Astrocyte (in vitro differentiated cells and primary cell): ENCODE measurements around the gene RHBDL1. TPM values are rescaled to one million over a fixed set of nuclear protein-coding genes. Genes with fewer than 3 reads are reported as not detected.
A peak's percentile ranks its signal among the peaks of the same experiment; 100 is the strongest.

Experiments used
- DNase-seq: peaks from one replicate; pipeline ENCODE4 v3.0.0-alpha.2; 2010; ENCODE audit warnings: low read depth
- FAIRE-seq: peaks from 2 replicates; lab custom pipeline; 2011; peaks lifted over from hg19 to GRCh38; lab: Jason Lieb, UNC
- H2AFZ ChIP-seq: 2 replicates; pipeline ENCODE4 v1.6.0; 2012; ENCODE audit warnings: low read depth, low read length, inconsistent platforms
- H3K27ac ChIP-seq: 2 replicates; pipeline ENCODE4 v1.5.1; 2011; ENCODE audit warnings: low read depth, low read length, inconsistent platforms
- H3K27me3 ChIP-seq: 2 replicates; pipeline ENCODE4 v1.6.0; 2011; ENCODE audit warnings: low read length, inconsistent platforms; ENCODE audit not compliant: insufficient read depth
- H3K36me3 ChIP-seq: 2 replicates; pipeline ENCODE4 v1.5.1; 2011; ENCODE audit warnings: low read length, inconsistent platforms; ENCODE audit not compliant: insufficient read depth
- H3K4me1 ChIP-seq: 2 replicates; pipeline ENCODE4 v1.5.1; 2011; ENCODE audit warnings: low read length, inconsistent platforms; ENCODE audit not compliant: insufficient read depth
- H3K4me2 ChIP-seq: 2 replicates; pipeline ENCODE4 v1.6.0; 2012; ENCODE audit warnings: low read length, inconsistent platforms
- H3K4me3 ChIP-seq: 2 replicates; pipeline ENCODE4 v1.5.1; 2011; ENCODE audit warnings: low read depth, mild to moderate bottlenecking, low read length, inconsistent platforms; ENCODE audit not compliant: insufficient read depth
- H3K79me2 ChIP-seq: 2 replicates; pipeline ENCODE4 v1.6.0; 2012; ENCODE audit warnings: mild to moderate bottlenecking, low read length, inconsistent platforms; ENCODE audit not compliant: insufficient read depth
- H3K9ac ChIP-seq: 2 replicates; pipeline ENCODE4 v1.6.0; 2012; ENCODE audit warnings: mild to moderate bottlenecking, low read length, inconsistent platforms
- H3K9me3 ChIP-seq: 2 replicates; pipeline ENCODE4 v1.5.1; 2012; ENCODE audit warnings: low read depth, mild to moderate bottlenecking, low read length, inconsistent platforms; ENCODE audit not compliant: insufficient read depth
- H4K20me1 ChIP-seq: 2 replicates; pipeline ENCODE4 v1.6.0; 2012; ENCODE audit warnings: low read length, inconsistent platforms; ENCODE audit not compliant: insufficient read depth
- H3K27ac Mint-ChIP-seq: one replicate; pipeline ENCODE4 v1.8.0; 2021; ENCODE audit warnings: mild to moderate bottlenecking, mixed read lengths; ENCODE audit not compliant: unreplicated experiment
- H3K27me3 Mint-ChIP-seq: one replicate; pipeline ENCODE4 v1.8.0; 2021; ENCODE audit warnings: low read depth, mixed read lengths; ENCODE audit not compliant: unreplicated experiment
- H3K36me3 Mint-ChIP-seq: one replicate; pipeline ENCODE4 v1.8.0; 2021; ENCODE audit warnings: low read depth, mixed read lengths; ENCODE audit not compliant: unreplicated experiment
- H3K4me1 Mint-ChIP-seq: one replicate; pipeline ENCODE4 v1.8.0; 2021; ENCODE audit warnings: low read depth, mixed read lengths; ENCODE audit not compliant: unreplicated experiment
- H3K4me3 Mint-ChIP-seq: one replicate; pipeline ENCODE4 v1.8.0; 2021; ENCODE audit warnings: mild to moderate bottlenecking, moderate library complexity, mixed read lengths; ENCODE audit not compliant: unreplicated experiment
- H3K9me3 Mint-ChIP-seq: one replicate; pipeline ENCODE4 v1.8.0; 2021; ENCODE audit warnings: mild to moderate bottlenecking, mixed read lengths; ENCODE audit not compliant: unreplicated experiment
- CTCF ChIP-seq: IDR thresholded peaks from 2 replicates; pipeline ENCODE4 v1.5.1; 2011; ENCODE audit warnings: low read depth, mild to moderate bottlenecking, inconsistent platforms, low read length, moderate library complexity; ENCODE audit not compliant: insufficient read depth
- EZH2 ChIP-seq: IDR thresholded peaks from 2 replicates; pipeline ENCODE4 v1.6.1; 2012; ENCODE audit warnings: mild to moderate bottlenecking, low read length, inconsistent platforms; ENCODE audit not compliant: insufficient read depth
- total RNA-seq: library from RNA; stranded (reverse); gene quantifications from 2 replicates; pipeline ENCODE4 v1.2.1, GENCODE V29; 2021

The RHBDL1 gene
- total RNA-seq, 1 donor from 2014 or later, result 4.9 TPM

- H3K4me3 ChIP-seq, result peak overlapping the region; percentile 39
- no peak overlapping the region for H2AFZ ChIP-seq
- no peak for TF ChIP-seq CTCF
- TF ChIP-seq EZH2, result no peak
- no peak for DNase-seq
- H4K20me1 ChIP-seq, result peaks cover 46% of the 10 kb centered on the region
- no peak overlapping the region for H3K9ac ChIP-seq
- FAIRE-seq, result no peak
- H3K27ac ChIP-seq, result no peak overlapping the region
- H3K4me2 ChIP-seq, result peak overlapping the region; percentile 82
- H3K4me1 Mint-ChIP-seq, result peaks cover 2% of the 10 kb centered on the region
- H3K27me3 Mint-ChIP-seq, result no peaks in the 10 kb centered on the region
- H3K36me3 ChIP-seq, result no peaks in the 10 kb centered on the region
- H3K9me3 ChIP-seq, result no peaks in the 10 kb centered on the region
- H3K4me1 ChIP-seq, result peaks cover 13% of the 10 kb centered on the region
- H3K36me3 Mint-ChIP-seq, result peaks cover 2% of the 10 kb centered on the region
- H3K27me3 ChIP-seq, result no peaks in the 10 kb centered on the region
- H3K9me3 Mint-ChIP-seq, result no peaks in the 10 kb centered on the region
- peaks cover 13% of the 10 kb centered on the region for H3K79me2 ChIP-seq
- no peak overlapping the region for H3K4me3 Mint-ChIP-seq
- H3K27ac Mint-ChIP-seq, result no peak overlapping the region
Observed at GRCh38 chr16:675884-676564, 553 bp downstream of the RHBDL1 start.

- DNase-seq (no peak), FAIRE-seq (no peak)
- H3K4me1 Mint-ChIP-seq, result peaks cover 4% of the 10 kb centered on the region
- Histone ChIP-seq H3K9me3 (no peaks in the 10 kb centered on the region), H3K79me2 (peaks cover 13% of the 10 kb centered on the region), H3K4me3 (no peak overlapping the region), H3K4me2 (no peak overlapping the region), H3K9ac (no peak overlapping the region), H4K20me1 (peaks cover 47% of the 10 kb centered on the region), H3K36me3 (no peaks in the 10 kb centered on the region), H3K27me3 (no peaks in the 10 kb centered on the region), H3K27ac (no peak overlapping the region), H2AFZ (no peak overlapping the region), H3K4me1 (peaks cover 18% of the 10 kb centered on the region)
- no peak overlapping the region for H3K27ac Mint-ChIP-seq
- H3K9me3 Mint-ChIP-seq, result no peaks in the 10 kb centered on the region
- H3K27me3 Mint-ChIP-seq, result no peaks in the 10 kb centered on the region
- H3K4me3 Mint-ChIP-seq, result no peak overlapping the region
- no peak for TF ChIP-seq CTCF
- TF ChIP-seq EZH2, result no peak
- H3K36me3 Mint-ChIP-seq, result peaks cover 4% of the 10 kb centered on the region
Observed at GRCh38 chr16:676565-676902, 1.1 kb downstream of the RHBDL1 start.

GRCh38 chr16:676913-677312 is 1.4 kb downstream of the RHBDL1 start:
- Mint-ChIP-seq H3K4me3 (no peak overlapping the region), H3K9me3 (no peaks in the 10 kb centered on the region), H3K27ac (no peak overlapping the region), H3K36me3 (peaks cover 8% of the 10 kb centered on the region), H3K4me1 (peaks cover 8% of the 10 kb centered on the region), H3K27me3 (no peaks in the 10 kb centered on the region)
- Histone ChIP-seq H3K79me2 (peaks cover 17% of the 10 kb centered on the region), H3K4me3 (no peak overlapping the region), H3K27ac (no peak overlapping the region), H4K20me1 (peaks cover 51% of the 10 kb centered on the region), H3K9me3 (no peaks in the 10 kb centered on the region), H3K4me2 (no peak overlapping the region), H2AFZ (no peak overlapping the region), H3K4me1 (peaks cover 22% of the 10 kb centered on the region), H3K27me3 (no peaks in the 10 kb centered on the region), H3K9ac (no peak overlapping the region), H3K36me3 (peaks cover 2% of the 10 kb centered on the region)
- TF ChIP-seq CTCF (no peak), EZH2 (no peak)
- DNase-seq (no peak), FAIRE-seq (no peak)
